ENCODE results near the gene CPVL. TPM values are rescaled to one million over a fixed set of nuclear protein-coding genes. Genes with fewer than 3 reads are reported as not detected.

Gene CPVL
- total RNA-seq, 1 donor from 2014 or later = 37.5 TPM

DNA sequence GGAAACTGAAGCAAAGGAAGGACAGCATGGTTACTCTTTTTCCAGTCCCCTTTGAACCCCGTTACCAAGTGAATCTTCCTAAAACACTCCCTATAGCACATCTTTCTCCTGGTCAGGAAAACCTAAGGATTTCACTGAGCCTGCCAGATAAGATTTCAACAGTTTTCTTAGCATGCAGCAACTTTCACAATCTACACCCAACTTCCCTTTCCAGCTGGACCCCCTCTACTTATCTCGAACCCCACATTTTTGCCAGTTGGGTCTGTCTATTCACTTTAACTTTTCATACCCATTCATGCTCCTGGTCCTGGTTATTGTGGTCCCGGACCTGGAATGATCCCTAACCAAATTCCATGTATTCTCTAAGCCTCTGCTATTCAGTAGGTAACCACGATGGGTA, 14.9 kb upstream of the CPVL start:
- ATAC-seq (ENCODE audit: poor library complexity) (no peak), DNase-seq (no peak)
- intact Hi-C loops (cut with DNase I) = no loop called here

DNA sequence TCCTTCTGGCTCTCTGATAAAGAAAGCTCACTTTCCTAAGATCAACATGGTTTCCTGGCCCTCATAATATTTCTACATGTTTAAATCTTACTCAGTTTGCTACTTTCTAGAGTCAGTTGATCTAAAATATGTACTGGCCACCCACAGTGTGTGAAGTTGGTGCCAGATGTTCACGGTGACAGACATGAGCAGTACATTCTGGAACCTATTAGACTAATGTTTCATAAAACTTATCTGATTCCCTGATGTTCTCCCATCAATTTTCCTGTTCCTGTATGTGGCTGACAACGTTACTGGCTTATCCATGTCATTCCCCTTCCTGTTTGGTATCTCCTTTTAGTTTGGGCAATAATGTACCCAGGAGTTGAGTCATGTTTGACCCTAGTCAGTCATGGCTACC, 13.7 kb upstream of the CPVL start:
- intact Hi-C loops (cut with DNase I) = no loop called here
- DNase-seq = no peak
- no peak for ATAC-seq (ENCODE audit: poor library complexity)

DNA sequence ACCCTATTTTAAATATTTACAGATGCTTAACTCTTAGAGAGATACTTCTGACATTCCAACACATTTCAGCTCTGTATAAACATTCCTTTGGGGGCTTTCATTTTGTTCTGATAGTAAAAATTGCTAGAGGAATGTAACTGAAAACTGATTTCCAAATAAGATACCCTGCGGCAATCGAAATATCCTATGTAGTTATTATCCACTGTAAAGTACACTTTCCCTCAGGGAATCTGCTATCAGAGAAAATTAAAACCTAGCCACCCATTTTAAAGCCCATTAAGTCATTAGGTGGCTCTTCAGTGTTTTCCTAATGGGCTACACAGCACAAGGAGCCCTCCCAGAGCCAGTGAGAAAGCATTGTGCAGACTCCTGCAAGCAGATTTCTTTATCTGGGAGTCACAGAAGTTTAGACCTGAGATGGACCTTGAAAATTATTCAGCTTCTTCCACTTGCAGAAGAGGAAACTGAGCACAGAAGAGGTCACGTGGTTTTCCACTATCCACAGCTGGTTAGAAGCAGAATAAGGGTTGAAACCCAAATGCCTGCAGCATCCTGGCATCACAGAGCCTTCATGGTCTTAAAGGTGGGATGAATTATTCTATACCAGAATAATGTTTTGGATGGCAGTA, 12.6 kb upstream of the CPVL start:
- no peak for ATAC-seq (ENCODE audit: poor library complexity)
- no peak for DNase-seq
- intact Hi-C loops (cut with DNase I) = no loop called here

DNA sequence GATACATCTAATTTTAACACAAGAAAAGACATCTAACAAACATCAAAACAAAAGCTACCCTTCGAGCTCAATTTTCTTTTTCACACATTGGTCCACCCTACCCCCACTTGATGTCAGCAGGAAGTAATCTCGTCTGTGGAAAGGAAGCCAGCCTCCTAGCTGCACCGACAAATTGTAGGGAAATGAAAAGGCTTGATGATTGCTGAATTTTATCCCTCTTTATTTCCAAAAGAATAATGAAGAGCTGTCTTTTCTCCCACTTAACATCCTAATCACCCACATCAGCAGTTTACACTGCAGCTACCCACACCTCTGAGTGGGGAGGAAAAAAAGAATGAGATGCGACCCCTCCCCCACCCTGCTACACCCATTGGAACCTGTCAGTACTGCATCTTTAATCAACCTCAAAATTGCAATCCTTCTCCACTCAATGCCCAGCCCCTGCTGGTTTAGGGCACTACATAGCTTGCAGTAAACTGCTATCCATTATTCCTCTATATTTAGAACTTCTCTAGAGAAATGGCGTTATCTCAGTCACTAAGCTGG, 10.6 kb upstream of the CPVL start:
- ATAC-seq (ENCODE audit: poor library complexity) (peak; percentile 25), DNase-seq (no peak)

DNA sequence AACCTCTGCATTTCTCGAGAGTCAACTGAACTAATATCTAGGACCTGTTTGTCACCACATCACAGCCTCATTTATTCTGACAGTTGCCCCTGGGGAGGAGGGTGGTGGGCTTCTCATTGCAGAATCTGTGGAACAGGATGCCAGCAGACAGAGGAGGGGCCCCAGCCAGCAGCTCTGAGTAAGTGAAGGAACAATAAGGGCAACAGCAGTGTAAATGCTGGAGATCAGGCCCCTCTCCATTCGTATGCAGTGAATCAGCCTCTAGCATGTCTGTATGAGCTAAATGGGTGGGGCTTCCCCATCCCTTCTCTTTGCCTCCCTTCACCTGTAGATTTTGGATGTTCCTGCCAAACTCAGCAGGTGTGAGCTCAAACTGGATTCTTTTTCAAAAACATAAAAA, 7.7 kb upstream of the CPVL start:
- ATAC-seq (ENCODE audit: poor library complexity) (no peak), DNase-seq (no peak)
- intact Hi-C loops (cut with DNase I) = no loop called here

More for the DNA sequence above, 10.6 kb upstream of the CPVL start:
- intact Hi-C loops (cut with DNase I) = no loop called here

DNA sequence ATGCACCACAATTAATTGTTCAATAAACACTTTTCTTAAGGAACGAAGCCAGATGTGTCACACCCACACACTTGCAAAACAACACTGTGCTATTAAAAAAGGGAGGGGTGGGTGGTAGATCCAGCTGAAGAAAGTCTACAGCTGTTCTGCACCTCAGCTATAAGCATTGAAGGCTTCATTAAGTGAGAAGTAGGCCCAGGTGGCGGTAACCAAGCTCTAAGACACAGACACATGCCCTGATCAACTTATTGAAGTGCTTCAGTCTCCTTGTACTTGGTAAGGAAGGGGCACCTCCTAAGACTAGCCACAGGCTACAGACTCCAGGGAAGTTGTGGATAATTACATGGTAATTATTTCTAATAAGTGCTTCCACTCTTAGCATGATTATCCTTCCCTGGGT, 4.5 kb upstream of the CPVL start:
- ATAC-seq (ENCODE audit: poor library complexity) = no peak
- no peak for DNase-seq
- intact Hi-C loops (cut with DNase I) = no loop called here

DNA sequence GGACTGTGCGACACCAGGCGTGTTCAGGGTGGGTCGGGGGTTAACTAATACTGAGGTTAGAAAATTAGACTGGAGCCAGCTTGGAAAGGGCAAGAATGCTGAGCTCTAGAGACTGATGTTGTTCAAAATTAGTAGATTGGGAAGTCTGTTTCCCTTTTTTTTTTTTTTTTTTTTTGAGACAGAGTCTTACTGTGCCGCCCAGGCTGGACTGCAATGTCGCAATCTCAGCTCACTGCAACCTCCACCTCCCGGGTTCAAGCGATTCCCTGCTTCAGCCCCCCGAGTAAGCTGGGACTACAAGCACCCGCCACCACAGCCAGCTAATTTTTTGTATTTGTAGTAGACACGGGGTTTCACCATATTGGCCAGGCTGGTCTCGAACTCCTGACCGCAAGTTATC, 2.7 kb upstream of the CPVL start:
- DNase-seq (no peak), ATAC-seq (ENCODE audit: poor library complexity) (no peak)
- intact Hi-C loops (cut with DNase I) = no loop called here

DNA sequence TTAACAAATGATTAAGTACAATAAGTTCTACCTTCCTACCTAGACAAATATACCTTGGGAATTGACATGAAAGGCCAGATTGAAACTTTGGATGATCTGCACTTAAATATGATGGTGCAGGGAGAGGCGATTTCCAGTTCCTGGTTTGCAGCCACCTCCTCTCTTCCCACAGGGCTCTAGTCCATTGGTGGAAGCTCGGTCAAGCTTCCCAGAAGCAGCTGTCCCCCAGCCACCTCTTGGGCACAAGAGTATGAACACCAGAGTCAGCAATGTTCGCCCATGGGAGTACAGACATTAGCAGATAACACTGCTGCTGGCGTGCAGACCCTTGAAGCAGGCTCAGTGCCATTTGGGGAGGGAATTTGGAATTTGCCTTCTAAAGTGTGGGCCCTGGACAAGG, 1.5 kb upstream of the CPVL start:
- peak; percentile 49 for DNase-seq

DNA sequence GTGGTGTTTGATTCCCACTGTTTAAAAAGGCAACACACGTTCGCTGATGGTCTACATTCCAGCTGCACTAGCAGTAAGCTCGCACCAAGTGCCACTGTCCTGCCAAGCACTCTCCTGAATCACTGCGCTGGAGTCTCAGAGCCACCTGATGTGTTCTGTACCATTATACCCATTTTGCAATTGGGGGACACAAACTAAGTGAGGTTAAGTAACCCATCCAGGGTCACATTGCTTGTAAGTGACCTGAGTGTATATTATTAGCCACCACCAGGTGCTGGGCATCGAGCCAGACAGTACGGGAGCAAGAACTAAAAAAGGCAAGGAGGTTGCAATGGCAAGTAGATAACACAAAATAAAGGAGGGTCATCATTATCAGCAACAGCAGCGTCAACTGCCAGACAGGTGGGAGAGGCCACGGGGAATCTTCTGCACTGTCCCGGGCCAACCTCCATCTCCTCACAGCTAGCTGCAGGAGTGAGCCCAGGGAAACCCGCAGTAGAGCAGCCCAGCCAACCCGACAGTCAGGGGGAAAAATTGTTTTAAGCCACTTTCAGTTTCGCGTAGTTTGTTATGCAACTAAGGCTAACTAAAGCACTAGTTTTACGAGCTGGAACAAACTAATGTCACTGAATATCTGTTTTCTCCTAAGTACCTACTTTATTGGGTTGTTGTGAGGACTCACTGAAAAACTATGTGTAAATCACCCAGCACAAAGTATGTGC, 712 bp upstream of the CPVL start:
- intact Hi-C loops (cut with DNase I) = no loop called here
- ATAC-seq (ENCODE audit: poor library complexity) (peak; percentile 65), DNase-seq (peak; percentile 70)

More for the DNA sequence above, 1.5 kb upstream of the CPVL start:
- intact Hi-C loops (cut with DNase I) = no loop called here
- peak; percentile 45 for ATAC-seq (ENCODE audit: poor library complexity)

DNA sequence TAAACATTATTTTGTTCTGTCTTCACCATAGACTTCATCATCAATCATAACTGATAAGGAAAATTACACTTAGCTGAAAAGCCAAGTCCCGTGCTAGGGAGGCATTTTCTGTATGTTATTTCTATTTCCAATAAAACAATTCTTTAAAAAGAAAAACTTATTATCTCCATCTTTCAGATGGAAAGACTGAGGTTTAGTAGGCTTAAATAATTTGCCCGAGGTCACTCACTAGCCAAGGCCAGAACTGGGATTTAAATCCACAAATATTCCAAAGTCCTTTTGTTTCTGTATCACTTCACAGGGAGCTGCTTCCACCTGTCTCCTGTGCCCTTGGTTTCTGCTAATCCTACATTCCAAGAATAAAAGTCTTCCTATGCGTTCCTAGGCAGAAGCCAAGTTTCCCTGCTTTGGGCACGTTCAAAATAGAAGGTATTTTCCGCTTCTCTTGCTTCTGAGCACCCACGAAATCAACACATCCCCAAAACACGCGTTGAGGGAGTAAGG, 732 bp downstream of the CPVL start:
- intact Hi-C loops (cut with DNase I) = no loop called here

DNA sequence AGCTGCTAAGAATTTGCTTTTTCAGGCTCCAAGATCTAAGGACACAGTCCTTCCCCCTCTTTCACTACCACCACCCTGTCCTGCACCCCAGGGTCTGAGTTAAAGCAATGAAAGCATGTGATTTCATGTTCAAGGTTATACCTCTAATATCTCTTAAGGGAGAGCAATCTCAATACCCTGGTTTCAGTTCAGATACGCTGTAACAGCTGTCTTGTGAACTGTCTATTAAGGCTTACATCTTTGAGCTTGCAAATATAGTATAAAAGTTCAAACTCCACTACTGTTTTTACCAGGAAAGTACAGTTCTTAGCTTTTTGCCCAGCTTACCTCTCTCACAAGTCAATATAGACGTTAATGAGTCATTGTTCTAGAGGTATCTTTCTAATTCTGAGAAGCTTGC, 2.6 kb downstream of the CPVL start:
- intact Hi-C loops (cut with DNase I) = no loop called here
- no peak for ATAC-seq (ENCODE audit: poor library complexity)
- no peak for DNase-seq

More for the DNA sequence above, 732 bp downstream of the CPVL start:
- DNase-seq (no peak), ATAC-seq (ENCODE audit: poor library complexity) (no peak)

DNA sequence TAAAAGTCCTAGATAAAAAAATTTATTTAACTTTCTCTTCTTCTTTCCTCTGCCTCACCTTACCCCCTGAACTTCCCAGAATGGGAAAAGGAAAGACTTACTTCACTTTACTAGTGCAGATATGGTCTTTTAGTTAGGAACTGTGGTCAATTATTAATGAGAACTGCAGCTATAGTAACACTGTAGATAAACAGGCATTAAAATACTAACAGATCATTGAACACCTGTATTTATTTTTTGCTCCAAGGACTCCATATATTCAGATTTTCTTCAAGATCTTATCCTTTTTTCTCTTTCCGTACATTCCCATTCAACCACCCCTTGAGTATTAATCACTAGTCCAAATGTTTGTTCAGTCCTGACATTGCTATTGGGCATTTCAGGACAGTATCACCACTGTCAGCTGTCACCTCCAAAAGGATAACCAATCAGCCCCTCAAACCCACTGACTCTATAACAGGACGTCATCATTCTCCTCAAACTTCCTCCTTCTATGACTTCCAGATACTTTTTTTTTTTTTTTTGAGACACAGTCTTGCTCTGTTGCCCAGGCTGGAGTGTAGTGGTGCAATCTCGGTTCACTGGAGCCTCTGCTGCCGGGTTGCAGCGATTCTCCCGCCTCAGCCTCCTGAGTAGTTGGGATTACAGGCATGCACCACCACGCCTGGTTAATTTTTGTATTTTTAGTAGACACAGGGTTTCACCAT, 4.2 kb downstream of the CPVL start:
- ATAC-seq (ENCODE audit: poor library complexity) = no peak
- intact Hi-C loops (cut with DNase I) = no loop called here
- DNase-seq = no peak

DNA sequence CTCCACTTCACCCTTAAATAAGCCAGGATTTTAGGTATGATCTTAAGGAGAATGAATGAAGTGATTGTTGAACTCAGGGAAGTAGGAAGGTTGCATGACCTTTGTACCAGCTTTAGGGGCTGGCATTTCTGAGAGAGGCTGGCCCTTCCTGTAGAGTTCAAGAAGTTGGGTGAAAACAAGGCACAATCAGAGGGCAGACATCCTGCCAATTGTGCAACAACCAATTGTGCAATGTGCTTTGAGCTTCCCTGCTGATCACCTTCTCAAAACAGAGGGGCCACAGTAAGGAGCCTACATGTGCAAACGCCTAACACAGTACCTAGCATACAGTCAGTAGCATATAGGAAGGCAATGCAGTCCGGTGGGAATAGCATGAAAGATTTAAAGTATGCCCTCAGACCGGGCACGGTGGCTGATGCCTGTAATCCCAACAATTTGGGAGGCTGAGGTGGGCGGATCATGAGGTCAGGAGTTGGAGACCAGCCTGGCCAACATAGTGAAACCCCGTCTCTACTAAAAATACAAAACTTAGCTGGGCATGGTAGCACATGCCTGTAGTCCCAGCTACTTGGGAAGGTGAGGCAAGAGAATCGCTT, 5.4 kb downstream of the CPVL start:
- intact Hi-C loops (cut with DNase I) = no loop called here
- ATAC-seq (ENCODE audit: poor library complexity) (peak; percentile 47), DNase-seq (no peak)

DNA sequence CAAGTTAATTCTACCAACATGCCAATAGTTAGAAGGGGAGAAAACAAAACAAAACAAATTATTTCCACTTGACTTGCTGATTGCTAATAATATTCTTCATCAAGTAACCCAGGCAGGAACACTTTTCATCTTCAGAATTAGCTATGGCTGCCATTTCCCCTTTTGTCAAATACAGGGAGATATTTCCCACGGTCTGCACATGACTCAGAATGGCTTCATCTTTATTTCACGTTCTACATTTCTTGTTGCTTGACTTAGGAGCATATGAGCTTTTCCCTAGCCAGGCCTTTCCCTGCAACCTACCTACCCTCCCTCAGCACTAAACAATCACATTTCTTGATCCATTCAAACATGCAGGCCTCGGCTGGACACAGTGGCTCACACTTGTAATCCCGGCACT, 6.5 kb downstream of the CPVL start:
- intact Hi-C loops (cut with DNase I) = no loop called here
- no peak for DNase-seq
- peak; percentile 18 for ATAC-seq (ENCODE audit: poor library complexity)

DNA sequence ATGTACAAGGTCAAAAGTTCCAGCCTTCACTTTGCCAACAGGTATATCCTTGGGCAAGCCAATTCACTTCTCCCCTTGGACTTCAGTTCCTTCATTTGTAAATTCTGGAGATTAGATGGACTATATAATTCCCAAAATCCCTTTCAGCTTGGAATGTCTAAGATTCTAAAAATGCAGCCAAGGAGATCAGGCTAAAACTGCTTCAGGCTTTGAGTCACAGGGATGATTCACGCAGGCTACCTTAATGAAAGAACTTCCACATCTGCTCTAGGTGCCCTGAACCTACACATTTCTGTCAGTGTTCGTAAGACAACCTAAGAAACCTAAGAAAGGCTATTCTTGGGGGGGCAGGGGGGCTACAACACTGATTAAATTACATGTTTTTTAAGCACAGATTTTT, 7.1 kb downstream of the CPVL start:
- DNase-seq (no peak), ATAC-seq (ENCODE audit: poor library complexity) (no peak)
- intact Hi-C loops (cut with DNase I) = no loop called here

DNA sequence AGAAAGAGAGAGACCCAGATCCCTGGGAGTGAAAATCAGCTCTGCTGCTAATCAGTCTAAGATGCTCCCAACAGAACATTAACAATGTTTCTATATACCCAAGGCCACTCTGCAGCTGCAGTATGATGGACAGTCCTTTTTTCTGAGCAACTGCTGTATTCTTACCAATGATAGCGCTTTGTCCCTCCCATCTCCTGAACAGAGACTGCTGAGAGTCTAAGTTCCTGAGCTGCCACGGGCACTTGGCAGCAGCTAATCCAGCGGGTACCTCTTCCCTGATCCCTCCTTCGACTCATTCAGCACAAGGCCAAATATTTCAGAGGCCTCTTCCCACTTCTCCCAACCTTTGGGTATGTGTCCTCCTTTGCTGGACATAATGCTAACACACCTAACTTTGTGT, 7.7 kb downstream of the CPVL start:
- ATAC-seq (ENCODE audit: poor library complexity) (no peak), DNase-seq (no peak)
- intact Hi-C loops (cut with DNase I) = no loop called here

DNA sequence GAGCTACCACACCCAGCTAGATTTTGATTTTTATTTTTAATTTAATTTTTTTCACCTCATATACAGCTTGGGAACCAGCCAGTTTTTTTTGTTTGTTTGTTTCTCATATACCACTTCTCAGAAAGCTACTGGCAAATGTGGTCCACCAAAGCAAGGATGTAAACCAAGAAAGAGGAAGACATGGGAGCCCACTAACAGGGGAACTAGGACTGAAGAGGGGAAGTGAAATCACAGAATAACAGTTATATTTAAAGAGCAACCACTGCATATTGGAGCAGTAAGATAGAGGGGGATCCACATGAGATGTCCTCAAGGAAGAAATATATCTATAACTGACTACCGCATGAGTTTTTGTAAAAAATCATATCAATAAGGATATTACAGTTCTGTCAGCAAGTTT, 10.5 kb downstream of the CPVL start:
- ATAC-seq (ENCODE audit: poor library complexity) = peak; percentile 34
- intact Hi-C loops (cut with DNase I) = no loop called here

DNA sequence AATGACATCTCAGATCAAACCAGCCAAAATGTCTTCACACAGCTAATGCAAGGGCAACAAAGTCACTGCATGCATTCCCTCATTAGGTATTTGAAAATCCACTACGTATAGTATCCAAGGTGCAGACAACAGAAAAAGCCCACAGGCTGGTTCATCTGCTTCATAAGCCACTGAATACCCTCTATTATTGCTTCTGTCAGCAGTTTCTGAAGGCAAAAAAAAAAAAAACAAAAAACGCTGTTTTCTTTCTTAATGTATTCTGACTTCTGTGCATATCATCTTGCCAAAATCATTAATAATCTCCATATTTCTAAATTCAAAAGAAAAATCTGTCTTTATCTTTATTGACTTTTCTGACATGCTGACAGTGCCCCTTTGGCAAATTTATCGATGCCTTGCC, 13.4 kb downstream of the CPVL start:
- ATAC-seq (ENCODE audit: poor library complexity) (no peak), DNase-seq (no peak)
- intact Hi-C loops (cut with DNase I) = no loop called here

More for the DNA sequence above, 10.5 kb downstream of the CPVL start:
- DNase-seq = no peak

DNA sequence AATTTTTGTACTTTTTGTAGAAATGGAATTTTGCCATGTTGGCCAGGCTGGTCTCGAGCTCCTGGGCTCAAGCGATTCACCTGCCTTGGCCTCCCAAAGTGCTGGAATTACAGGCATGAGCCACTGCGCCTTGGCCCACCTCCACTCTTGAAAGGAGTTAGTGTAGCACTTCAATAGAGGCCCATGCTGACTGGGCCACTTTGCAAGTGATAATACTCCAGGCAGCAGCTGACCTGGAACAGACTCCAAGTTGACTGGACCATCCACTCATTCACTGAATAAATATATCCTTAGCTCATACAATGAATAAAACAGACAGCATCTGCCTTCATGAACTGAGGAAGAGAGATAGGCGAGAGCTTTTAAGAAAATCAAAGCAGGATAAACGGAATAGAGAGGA, 14.7 kb downstream of the CPVL start:
- ATAC-seq (ENCODE audit: poor library complexity) = no peak
- intact Hi-C loops (cut with DNase I) = no loop called here
- no peak for DNase-seq

Measured in Right ventricle myocardium superior (tissue), 1 donor.